Measurements from ENCODE around the gene PEPD.

The PEPD gene

GRCh38 chr19:33554821-33555220, 33.2 kb upstream of the PEPD start:
- no peak overlapping the region for H3K4me3 ChIP-seq (replicated peaks; ENCODE audit: low read depth, low read length)
- TF ChIP-seq, protein P1, sequence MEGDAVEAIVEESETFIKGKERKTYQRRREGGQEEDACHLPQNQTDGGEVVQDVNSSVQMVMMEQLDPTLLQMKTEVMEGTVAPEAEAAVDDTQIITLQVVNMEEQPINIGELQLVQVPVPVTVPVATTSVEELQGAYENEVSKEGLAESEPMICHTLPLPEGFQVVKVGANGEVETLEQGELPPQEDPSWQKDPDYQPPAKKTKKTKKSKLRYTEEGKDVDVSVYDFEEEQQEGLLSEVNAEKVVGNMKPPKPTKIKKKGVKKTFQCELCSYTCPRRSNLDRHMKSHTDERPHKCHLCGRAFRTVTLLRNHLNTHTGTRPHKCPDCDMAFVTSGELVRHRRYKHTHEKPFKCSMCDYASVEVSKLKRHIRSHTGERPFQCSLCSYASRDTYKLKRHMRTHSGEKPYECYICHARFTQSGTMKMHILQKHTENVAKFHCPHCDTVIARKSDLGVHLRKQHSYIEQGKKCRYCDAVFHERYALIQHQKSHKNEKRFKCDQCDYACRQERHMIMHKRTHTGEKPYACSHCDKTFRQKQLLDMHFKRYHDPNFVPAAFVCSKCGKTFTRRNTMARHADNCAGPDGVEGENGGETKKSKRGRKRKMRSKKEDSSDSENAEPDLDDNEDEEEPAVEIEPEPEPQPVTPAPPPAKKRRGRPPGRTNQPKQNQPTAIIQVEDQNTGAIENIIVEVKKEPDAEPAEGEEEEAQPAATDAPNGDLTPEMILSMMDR (IDR thresholded peaks at IDR 0.05; ENCODE audit: low read depth, low read length, missing control alignments): no peak
- no peak for DNase-seq (ENCODE audit: extremely low read depth, low read depth)

DNA sequence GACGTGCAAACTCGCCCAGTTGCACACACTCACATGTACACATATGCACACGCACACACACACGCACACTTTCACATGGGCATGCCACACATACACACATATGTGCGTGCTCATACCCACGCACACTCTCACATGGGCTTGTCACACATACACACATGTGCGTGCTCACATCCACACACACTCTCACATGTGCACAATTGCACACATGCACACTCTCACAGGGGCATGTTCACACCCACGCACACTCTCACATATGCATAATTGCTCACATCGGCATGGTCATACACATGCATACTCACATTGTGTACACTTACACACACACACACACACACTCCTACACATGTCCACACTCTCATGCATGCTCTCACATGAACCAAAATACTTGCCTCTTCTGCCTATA, 32.8 kb upstream of the PEPD start:
- TF ChIP-seq, protein P1 (IDR thresholded peaks at IDR 0.05; ENCODE audit: low read depth, low read length, missing control alignments): no peak
- no peak overlapping the region for H3K4me3 ChIP-seq (replicated peaks; ENCODE audit: low read depth, low read length)
- no peak for DNase-seq (ENCODE audit: extremely low read depth, low read depth)

GRCh38 chr19:33553530-33554310, 32.1 kb upstream of the PEPD start:
- H3K4me3 ChIP-seq (replicated peaks; ENCODE audit: low read depth, low read length): no peak overlapping the region
- no peak for DNase-seq (ENCODE audit: extremely low read depth, low read depth)
- TF ChIP-seq, protein P1 (IDR thresholded peaks at IDR 0.05; ENCODE audit: low read depth, low read length, missing control alignments): no peak

GRCh38 chr19:33552928-33553279, 31.3 kb upstream of the PEPD start:
- H3K4me3 ChIP-seq (replicated peaks; ENCODE audit: low read depth, low read length): no peak overlapping the region
- TF ChIP-seq, protein P1 (IDR thresholded peaks at IDR 0.05; ENCODE audit: low read depth, low read length, missing control alignments): no peak
- DNase-seq (ENCODE audit: extremely low read depth, low read depth): no peak

GRCh38 chr19:33552191-33552927, 30.8 kb upstream of the PEPD start:
- DNase-seq (ENCODE audit: extremely low read depth, low read depth): no peak
- H3K4me3 ChIP-seq (replicated peaks; ENCODE audit: low read depth, low read length): no peak overlapping the region
- TF ChIP-seq, protein P1 (IDR thresholded peaks at IDR 0.05; ENCODE audit: low read depth, low read length, missing control alignments): no peak

DNA sequence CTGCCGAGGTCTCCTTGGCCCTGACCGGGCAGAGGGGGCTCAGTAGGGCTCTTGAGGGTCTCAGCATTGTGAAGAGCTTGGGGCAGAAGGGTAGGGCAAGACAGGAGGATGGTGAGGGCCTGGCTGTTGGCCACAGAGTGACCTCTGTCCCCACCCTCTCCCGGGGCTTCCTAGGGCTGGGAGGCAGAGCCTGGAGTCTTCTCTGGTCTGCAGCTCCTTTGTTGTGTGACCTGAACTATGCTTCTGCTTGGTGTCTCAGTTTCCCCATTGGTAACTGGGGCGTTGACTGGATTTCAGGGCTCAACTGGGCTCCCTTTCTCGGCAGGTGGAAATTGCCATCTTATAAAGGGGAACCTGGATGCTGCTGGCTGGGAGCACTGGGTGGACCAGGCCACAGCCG, 30.1 kb upstream of the PEPD start:
- TF ChIP-seq, protein P1 (IDR thresholded peaks at IDR 0.05; ENCODE audit: low read depth, low read length, missing control alignments): no peak
- DNase-seq (ENCODE audit: extremely low read depth, low read depth): no peak
- no peak overlapping the region for H3K4me3 ChIP-seq (replicated peaks; ENCODE audit: low read depth, low read length)
